HG02798 (cell line): ENCODE data around the gene HOOK1.
"Not testable (repeated sequence)": the region's sequence is repeated elsewhere in the genome, so short reads cannot be mapped to it uniquely, and the experiment has no call there.

Experiments used
- ATAC-seq: cut with Tn5 transposase; IDR thresholded peaks from one replicate; pipeline ENCODE4 v1.9.1; 2021; ENCODE audit warnings: mild to moderate bottlenecking; ENCODE audit not compliant: unreplicated experiment, poor library complexity

Gene HOOK1

GRCh38 chr1:59880735-59881134, 66.0 kb downstream of the HOOK1 start:
- no peak for ATAC-seq

GRCh38 chr1:59885160-59885832, 70.5 kb downstream of the HOOK1 start:
- ATAC-seq, result no peak

DNA sequence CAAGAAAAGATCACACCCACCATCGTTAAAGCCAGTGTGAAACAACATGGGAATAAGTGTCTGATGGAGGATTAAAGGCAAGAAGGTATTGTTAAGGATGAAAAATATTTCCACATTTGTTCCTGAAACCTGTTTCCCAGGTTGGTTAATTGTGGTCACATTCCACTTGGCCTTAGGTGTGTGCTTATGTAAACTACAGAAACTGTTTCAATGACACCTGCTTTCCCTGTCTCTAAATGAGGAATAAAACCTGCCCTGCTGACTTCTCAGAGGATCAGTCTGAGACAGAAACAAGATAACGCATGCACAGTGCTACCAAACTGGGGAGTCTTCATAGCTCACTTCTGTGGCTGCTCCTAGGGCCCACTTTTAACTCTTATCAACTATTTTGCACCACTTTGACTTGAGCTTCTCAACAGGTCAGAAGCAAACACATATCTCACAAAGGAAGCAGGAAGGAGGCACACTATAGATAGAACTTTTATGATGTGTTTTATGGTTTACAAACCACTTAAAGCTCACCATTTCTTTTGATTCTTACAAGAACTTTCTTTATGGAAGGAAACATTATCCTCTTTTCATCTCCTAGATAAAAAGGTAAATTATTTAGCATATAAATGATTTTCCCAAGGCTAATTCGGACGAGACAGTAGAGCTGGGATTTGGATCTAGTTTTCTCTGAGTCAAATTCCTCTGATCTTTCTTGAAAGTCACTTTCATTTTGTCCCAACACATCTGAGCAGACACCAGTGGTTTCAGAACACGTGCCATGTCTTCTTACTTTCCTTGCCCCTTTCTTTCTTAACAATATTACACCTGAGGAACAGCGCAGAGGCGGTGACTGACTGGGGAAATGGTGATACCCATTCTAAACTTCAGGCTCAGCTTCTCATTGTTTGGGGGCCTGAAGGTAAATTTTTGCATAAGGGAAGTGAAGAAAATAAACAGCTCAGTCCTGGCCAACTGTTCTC, 78.4 kb downstream of the HOOK1 start:
- no peak for ATAC-seq

DNA sequence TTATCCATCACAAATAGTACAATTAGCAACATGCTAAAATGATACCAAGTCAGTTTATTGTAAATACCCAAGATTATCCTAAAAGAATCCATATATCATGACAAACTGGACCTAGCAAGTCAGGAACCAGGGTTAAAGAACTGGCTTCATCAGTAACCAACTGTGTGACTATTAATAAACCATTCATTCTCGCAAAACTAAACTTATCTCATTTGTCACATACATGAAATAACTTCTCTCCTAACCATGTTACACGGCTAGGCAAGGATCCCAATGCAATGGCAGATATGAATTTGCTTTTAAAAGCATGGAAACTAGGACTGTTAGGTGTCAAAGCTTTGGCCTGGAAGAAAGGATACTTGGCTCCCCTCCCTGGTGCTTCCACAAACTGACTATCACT, 82.4 kb downstream of the HOOK1 start:
- ATAC-seq, result no peak

DNA sequence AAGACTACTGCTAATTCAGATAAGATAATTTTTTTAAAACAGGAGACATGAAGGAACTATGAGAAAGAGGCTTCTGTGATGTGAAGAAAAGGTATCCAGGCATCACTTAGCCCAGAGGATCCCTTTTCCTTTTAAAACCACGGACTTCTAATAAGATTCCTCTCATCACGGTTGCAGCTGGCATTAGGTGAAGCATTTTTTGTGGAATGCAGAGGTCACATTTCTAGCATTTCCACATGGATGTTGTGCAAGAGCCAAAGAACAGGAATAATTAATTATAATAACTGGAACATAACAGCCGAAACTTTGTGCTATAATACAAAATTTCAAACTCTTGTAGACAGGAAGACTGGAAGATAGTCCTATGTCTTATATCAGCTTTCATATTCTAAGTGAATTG, 84.2 kb downstream of the HOOK1 start:
- ATAC-seq, result no peak

DNA sequence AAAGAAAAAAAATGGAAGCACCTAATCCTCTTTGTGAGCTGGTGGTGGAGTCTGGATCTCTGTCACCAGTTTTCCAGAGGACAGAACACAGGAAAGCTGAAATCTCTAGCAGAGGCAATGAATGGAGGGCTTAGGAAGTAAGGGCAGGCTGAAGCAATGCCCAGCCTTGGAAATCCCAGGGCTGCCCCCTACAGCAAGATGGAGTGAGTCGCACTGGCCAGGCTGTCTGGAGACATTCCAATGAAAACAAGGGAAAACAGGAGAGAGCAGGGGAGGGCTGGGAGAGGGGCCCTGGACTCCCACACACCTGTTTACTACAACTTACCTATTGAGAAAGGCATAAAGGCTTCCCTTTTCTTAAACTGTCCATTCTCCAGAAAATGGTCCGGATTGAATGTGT, 85.9 kb downstream of the HOOK1 start:
- ATAC-seq, result no peak

DNA sequence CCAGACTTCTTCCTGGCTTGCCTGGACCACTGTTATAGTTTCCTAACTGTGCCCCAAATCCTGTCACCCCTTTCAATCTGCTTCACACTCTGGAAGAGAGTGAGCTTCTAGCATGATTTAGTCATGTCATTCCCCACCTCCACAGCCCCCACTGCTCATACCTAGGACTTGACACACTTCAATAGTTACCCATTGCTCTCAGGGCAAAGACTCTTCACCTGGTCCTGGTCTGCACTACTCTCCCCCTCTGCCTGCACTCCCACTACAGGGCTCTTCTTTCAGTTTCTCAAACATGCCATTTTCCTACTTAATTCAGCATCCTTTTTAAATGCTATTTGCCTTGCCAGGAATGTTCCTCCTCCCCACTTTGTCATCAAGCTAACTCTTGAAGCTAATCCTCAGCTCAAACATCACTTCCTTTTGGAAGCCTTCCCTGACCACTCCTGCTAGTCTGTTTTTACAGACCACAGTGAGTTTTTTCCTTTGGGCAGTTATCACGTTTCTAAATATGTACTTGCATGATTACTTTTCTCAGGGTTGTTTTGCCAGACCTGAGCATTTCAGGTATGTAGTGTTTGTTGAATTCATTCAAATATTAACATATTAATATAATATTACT, 87.1 kb downstream of the HOOK1 start:
- no peak for ATAC-seq

DNA sequence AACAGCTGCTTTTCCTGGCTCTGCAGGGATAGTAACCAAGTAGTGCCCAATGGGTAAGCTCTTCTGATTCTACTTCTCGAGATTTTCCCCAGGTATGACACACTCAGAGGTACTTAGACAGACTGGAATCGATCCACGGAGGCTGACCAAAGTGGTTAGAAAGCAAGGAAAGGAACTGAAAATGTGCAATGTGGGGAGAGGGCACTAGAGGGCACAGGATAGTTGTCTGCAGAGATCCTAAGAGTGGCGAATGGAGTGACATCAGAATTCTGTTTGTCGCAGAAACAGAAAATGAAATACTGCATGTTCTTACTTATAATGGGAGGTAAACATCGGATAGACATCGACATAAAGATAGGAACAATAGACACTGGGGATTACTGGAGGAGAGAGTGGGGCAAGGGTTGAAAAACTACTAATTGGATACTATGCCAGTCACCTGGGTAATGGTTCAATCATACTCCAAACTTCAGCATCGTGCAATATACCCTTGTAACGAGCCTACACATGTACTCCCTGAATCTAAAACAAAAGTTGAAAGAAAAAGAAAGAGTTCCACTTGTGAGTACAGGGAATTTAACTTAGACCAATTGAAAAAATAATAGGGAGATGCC, 88.5 kb downstream of the HOOK1 start:
- peak; percentile 78 for ATAC-seq

DNA sequence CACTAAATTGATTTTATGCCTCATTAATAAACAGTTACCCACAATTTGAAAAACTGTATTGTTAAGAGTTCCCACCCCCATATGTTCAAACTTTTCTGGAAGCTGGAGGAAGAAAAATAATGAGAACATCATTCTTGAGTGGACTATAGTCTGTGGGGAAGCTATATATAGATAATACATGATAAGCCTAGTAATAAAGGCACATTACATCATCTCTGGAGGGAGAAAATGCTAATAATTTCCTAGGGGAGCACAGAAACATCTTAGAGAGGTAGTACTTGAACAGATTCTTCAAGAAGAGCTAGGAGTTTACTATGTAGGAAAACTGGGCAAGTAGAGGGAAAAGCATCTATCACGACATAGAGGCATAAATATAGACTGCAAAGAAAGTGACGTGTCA, 92.2 kb downstream of the HOOK1 start:
- ATAC-seq, result no peak

DNA sequence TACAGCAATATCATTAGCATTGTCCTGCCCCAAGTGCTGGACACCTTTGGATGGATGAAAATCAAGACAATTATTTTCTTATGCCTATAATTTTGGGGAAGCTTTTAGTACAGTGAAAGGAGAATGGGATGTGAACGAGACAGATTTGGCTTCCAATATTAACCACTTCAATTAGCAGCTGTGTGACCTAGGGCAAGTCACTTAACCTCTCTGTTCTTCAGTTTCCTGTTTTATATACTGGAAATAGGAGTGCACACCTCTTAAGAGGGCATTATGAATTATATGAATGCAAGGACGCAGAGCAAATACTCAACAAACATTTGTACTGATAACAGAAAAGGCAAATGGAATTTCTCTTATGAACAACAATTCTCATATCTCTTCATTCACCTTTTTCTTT, 93.3 kb downstream of the HOOK1 start:
- no peak for ATAC-seq

DNA sequence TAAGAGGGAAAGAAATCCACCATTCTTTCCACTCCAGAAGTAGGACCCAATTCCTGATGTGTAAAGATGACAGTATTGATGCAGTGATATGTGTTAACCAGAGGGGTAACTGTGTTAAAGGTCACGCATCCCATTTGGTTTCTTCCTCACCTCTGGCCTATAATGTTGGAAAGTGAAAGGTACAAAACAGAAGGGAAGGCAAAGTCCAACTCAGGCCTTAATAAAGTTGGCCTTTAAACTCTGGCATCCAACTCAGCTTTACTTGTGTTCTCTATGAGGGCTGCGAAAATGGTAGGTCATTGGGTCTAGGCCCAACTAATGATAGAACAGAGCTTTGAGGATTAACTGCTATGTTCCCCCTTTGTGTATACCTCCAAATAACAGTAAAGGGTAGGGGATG, 93.9 kb downstream of the HOOK1 start:
- ATAC-seq, result no peak

DNA sequence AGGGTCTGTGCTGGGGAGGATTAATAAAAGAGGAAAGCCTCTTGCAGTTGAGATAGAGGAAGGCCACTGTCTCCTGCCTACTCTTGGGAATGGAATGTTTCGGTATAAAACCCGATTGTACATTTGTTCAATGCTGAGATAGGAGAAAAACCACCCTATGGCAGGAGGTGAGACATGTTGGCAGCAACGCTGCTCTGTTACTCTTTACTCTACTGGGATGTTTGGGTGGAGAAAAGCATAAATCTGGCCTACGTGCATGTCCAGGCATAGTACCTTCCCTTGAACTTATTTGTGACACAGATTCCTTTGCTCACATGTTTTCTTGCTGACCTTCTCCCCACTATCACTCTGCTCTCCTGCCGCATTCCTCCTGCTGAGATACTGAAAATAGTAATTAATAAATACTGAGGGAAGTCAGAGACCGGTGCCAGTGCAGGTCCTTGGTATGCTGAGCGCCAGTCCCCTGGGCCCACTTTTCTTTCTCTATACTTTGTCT, 100.1 kb downstream of the HOOK1 start:
- not testable (repeated sequence) for ATAC-seq

DNA sequence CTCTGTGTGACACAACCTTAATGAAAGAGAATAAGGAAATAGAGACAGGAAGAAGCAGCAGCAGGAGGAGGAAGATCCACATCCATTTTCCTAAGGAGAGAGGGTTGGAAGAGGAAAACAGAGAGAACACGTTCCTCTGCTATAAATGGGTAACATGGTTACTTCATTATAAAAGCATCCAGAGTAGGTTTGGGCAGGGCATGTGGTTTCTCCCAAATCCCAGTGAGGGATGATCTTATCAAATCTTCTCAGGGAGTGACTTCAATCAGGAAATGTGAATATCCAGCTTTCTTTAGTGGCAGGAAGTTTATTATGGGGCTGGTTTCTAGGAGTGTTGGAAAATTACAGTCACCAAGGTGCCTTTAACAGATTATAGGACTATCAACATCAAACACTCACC, 100.8 kb downstream of the HOOK1 start:
- no peak for ATAC-seq

GRCh38 chr1:59917026-59917784, 102.5 kb downstream of the HOOK1 start:
- ATAC-seq, result no peak

GRCh38 chr1:59917785-59918180, 103.0 kb downstream of the HOOK1 start:
- ATAC-seq, result no peak

DNA sequence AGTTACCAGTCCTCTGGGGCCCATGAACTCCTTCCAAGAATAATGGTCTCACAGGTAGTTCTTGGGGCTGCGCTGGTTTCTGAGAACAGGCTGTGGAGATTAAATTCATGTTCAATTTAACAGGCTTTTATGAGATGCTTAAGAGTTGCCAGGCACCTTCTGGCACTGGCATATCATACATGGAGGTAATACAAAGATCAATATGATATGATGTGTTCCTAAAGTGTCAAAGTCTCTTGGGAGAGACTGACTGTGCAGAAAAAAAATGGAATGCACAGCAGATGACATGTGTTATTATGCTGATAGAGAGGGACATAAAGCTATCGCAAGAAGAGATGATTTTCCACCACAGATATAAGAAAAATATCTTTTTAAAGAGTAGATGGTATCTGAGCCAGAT, 105.0 kb downstream of the HOOK1 start:
- ATAC-seq, result no peak

DNA sequence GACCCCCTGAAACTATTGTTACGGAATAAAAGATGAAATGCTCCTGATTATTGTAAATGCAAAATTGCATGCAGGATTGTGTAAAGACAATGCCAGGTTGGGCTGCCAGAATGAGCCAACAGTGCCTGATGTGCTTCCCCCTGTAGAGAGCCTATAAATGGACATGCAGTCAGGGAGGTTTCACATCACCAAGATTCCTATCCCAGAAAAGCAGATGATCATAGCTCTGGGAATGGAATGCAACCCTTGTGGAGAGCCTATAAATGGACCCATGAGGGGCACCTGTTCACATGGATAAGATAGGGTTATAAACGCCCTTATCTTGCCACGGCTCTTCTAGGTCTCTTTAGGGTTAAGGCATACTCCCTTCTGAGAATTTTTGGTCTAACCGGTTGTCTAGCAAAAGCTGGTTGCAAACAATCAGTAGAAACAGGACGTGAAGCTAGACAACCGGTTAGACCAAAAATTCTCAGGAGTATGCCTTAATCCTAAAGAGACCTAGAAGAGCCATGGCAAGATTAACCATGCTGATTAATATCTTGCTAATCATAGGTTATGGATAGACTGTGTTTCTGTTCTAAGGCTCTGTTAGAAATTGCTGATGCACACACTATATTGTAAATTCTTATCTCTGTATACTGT, 106.6 kb downstream of the HOOK1 start:
- ATAC-seq, result not testable (repeated sequence)

DNA sequence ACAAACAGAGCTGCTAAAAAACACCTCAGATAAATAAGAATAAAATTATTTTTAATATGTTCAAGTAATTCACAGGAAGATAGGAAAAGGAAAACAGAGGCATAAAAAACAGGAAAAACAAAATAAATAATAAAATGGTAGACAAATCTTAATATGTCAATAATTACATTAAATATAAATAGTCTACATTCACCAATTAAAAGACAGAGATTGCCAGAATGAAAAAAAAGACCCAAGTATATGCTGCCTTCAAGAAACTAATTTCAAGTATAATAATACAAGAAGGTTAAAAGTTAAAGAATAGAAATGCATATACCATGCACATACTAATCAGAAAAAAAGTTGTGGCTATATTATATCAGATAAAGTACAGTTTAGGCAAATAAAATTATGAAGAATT, 109.9 kb downstream of the HOOK1 start:
- ATAC-seq, result no peak
